Gastroesophageal sphincter (tissue), 4 donors: ENCODE data around the gene PDZD7. TPM values are rescaled to one million over a fixed set of nuclear protein-coding genes. Genes with fewer than 3 reads are reported as not detected.

Source experiments
- ATAC-seq: fragments of 150-250 bp; one replicate; pipeline ENCODE4 v1.9.1; 2016; ENCODE audit warnings: mild to moderate bottlenecking, moderate library complexity
- H3K27ac ChIP-seq, 4 donors: fragments of 200-600 bp; sonication (generic) in 3 of 4; 1 replicate in 3 of 4; 2 replicates in 1 of 4; pipeline ENCODE4 v1.5.1; 2016 to 2019
- H3K27me3 ChIP-seq: fragments of 200-600 bp; sonication (generic); one replicate; pipeline ENCODE4 v1.5.1; 2019
- H3K36me3 ChIP-seq, 2 donors: fragments of 200-600 bp; sonication (generic); one replicate each; pipeline ENCODE4 v1.5.1; 2019; ENCODE audit warnings: control low read depth in 1 of 2
- H3K4me1 ChIP-seq, 3 donors: fragments of 200-600 bp; sonication (generic); 1 replicate in 2 of 3; 2 replicates in 1 of 3; pipeline ENCODE4 v1.5.1; 2016 to 2019; ENCODE audit warnings: control low read depth in 2 of 3
- H3K4me3 ChIP-seq, 2 donors: fragments of 200-600 bp; sonication (generic); one replicate each; pipeline ENCODE4 v1.5.1; 2019; ENCODE audit warnings: mild to moderate bottlenecking in 1 of 2, moderate library complexity in 1 of 2
- H3K9me3 ChIP-seq, 3 donors: fragments of 200-600 bp; sonication (generic); one replicate each; pipeline ENCODE4 v1.5.1; 2017 to 2019; ENCODE audit warnings: control low read depth in 2 of 3
- CTCF ChIP-seq, 4 experiments: fragments of 200-600 bp in 2 of 4; fragments of 450-650 bp in 2 of 4; sonication (generic) in 1 of 4; IDR thresholded peaks; one replicate each; pipeline ENCODE4 v1.5.1; 2017 to 2019; ENCODE audit warnings: antibody characterized with exemption in 4 of 4, mild to moderate bottlenecking in 2 of 4, moderate library complexity in 2 of 4
- EP300 ChIP-seq: sonication (generic); formaldehyde crosslinking; IDR thresholded peaks from one replicate; pipeline ENCODE4 v1.6.1; 2017; ENCODE audit warnings: antibody characterized with exemption, mild to moderate bottlenecking
- POLR2A ChIP-seq, 2 donors: fragments of 450-650 bp; IDR thresholded peaks; one replicate each; pipeline ENCODE4 v1.6.1; 2017; ENCODE audit warnings: antibody characterized with exemption in 2 of 2, mild to moderate bottlenecking in 2 of 2, moderate library complexity in 1 of 2
- POLR2AphosphoS5 ChIP-seq: sonication (generic); formaldehyde crosslinking; IDR thresholded peaks from one replicate; pipeline ENCODE4 v1.6.1; 2017; ENCODE audit warnings: antibody characterized with exemption
- WGBS, 2 donors: methylation state at CpG; one replicate each; pipeline ENCODE4 v1.1.5; 2018; ENCODE audit warnings: low coverage in 1 of 2; 5-methylcytosine and 5-hydroxymethylcytosine counted together
- total RNA-seq, 4 donors: library from RNA; depleted of rRNA; stranded (reverse); fragments of >200 nt; gene quantifications; one replicate each; pipeline ENCODE4 v1.1.0, GENCODE V29; 2016

Gene PDZD7
- total RNA-seq, 4 donors from 2014 or later, result 0.31 to 0.54 (median 0.39) TPM; not detected in 1

DNA sequence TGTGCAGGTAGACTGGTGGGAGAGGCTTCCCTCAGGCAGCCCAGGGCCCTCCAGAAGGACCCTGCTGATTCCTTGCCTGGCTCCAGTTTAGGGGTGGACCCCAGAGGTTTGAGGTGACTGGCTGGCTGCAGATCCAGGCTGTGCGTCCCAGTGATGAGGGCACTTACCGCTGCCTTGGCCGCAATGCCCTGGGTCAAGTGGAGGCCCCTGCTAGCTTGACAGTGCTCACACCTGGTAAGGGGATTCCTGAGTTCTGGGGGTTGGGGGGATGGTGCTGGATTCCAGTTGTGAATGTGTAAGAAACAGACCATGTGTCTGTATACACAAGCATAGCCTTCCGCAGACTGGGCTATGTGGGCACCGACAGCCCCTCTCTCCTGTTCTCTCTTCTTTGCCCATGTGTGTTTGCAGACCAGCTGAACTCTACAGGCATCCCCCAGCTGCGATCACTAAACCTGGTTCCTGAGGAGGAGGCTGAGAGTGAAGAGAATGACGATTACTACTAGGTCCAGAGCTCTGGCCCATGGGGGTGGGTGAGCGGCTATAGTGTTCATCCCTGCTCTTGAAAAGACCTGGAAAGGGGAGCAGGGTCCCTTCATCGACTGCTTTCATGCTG is 33.6 kb upstream of the PDZD7 start:
- peaks cover 0 to 71% (median 37%) of the 10 kb centered on the region in 3 donors for H3K4me1 ChIP-seq
- peaks cover 59% of the 10 kb centered on the region for H3K27me3 ChIP-seq

DNA sequence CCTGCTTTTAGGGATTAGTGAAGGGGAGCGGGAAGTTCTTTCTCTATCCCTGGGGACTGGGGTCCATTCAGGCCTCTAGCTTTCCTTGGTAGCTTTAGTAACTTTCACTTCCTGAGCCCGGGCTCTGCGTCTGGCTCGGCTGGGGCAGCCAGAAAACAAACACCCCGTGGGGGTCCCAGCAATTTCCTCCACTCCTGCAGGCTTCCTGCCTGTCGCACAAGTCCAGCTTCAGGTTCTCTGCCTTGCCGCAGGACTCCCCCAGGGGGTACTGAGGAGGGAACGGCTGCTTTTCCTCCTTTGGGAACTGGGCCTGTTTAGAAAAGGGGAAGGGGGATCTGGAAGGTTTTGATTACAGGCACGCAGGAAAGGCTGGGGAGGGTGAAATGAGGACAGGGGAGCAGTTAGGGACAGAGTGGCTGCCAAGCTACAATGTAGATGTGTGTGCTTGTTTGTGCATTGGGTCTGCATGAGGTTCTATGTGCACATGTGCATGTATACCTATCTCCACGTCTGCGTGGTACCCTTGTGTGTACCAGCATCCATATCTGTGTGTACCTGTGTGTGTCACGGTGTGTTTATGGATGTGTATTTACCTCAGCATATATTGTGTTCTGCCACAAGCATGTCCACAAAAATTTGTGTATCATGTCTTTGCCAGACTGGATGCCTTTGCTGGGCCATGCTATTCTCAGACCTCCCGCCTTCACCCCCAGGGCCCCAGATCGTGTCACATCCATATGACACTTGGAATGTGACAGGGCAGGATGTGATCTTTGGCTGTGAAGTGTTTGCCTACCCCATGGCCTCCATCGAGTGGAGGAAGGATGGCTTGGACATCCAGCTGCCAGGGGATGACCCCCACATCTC is 32.9 kb upstream of the PDZD7 start:
- WGBS, 2 donors, result 87% methylated on average over 4 to 5 of the region's 15 CpGs
- H3K9me3 ChIP-seq, result no peaks in the 10 kb centered on the region
- H3K4me1 ChIP-seq, result peaks cover 0 to 71% (median 37%) of the 10 kb centered on the region in 3 donors
- no peaks in the 10 kb centered on the region for H3K36me3 ChIP-seq
- no peak overlapping the region for H3K4me3 ChIP-seq
- H3K27me3 ChIP-seq, result peaks cover 59% of the 10 kb centered on the region
- no peak for ATAC-seq
- no peak for TF ChIP-seq POLR2AphosphoS5
- no peak for TF ChIP-seq CTCF (IDR thresholded peaks at IDR 0.05)
- no peak for TF ChIP-seq EP300
- no peak for TF ChIP-seq POLR2A (IDR thresholded peaks at IDR 0.05)
- H3K27ac ChIP-seq, result no peak overlapping the region

More for the DNA sequence above, 33.6 kb upstream of the PDZD7 start:
- H3K36me3 ChIP-seq, result no peaks in the 10 kb centered on the region
- H3K27ac ChIP-seq, result no peak overlapping the region
- ATAC-seq, result no peak
- no peaks in the 10 kb centered on the region for H3K9me3 ChIP-seq
- H3K4me3 ChIP-seq, result no peak overlapping the region
- 91% methylated on average over 5 of the region's 9 CpGs; no CpG with 5 or more reads in 1 of the 2 donors for WGBS, 2 donors
- no peak for TF ChIP-seq POLR2A (IDR thresholded peaks at IDR 0.05)
- TF ChIP-seq CTCF (IDR thresholded peaks at IDR 0.05), result no peak
- TF ChIP-seq EP300, result no peak
- TF ChIP-seq POLR2AphosphoS5, result no peak

- Histone ChIP-seq H3K36me3 (no peaks in the 10 kb centered on the region), H3K27me3 (peaks cover 59% of the 10 kb centered on the region), H3K9me3 (no peaks in the 10 kb centered on the region), H3K4me1 (peaks cover 0 to 71% (median 37%) of the 10 kb centered on the region in 3 donors), H3K4me3 (peak overlapping the region in 1 of 2 donors; percentile 64), H3K27ac (no peak overlapping the region)
- no peak for TF ChIP-seq POLR2A (IDR thresholded peaks at IDR 0.05)
- TF ChIP-seq POLR2AphosphoS5, result no peak
- no peak for TF ChIP-seq CTCF (IDR thresholded peaks at IDR 0.05)
- TF ChIP-seq EP300, result no peak
- 10 to 26% methylated on average over 2 to 8 of the region's 19 CpGs for WGBS, 2 donors
- ATAC-seq, result no peak
Measured at GRCh38 chr10:101063050-101063525, 32.2 kb upstream of the PDZD7 start.

DNA sequence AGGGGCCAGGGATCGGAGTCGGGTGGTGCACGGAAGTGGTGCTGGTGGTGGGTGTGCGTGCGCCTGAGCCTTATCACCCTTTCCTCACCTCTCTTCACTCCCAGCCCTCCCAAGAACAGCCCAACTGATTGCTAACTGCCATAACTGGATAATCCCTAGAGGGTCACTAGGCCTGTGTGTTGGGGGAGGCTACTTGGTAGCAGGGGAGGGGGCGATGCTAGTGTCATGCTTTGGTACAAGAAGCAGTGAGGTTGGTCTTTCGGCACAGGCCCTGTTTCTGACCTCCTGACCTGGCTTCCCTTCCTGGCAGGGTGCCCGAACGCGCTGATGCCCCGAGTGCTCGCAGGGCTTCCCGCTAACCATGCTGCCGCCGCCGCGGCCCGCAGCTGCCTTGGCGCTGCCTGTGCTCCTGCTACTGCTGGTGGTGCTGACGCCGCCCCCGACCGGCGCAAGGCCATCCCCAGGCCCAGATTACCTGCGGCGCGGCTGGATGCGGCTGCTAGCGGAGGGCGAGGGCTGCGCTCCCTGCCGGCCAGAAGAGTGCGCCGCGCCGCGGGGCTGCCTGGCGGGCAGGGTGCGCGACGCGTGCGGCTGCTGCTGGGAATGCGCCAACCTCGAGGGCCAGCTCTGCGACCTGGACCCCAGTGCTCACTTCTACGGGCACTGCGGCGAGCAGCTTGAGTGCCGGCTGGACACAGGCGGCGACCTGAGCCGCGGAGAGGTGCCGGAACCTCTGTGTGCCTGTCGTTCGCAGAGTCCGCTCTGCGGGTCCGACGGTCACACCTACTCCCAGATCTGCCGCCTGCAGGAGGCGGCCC is 31.5 kb upstream of the PDZD7 start:
- Histone ChIP-seq H3K27ac (peak overlapping the region in 3 of 4 donors; percentile 91 to 95 (median 92)), H3K9me3 (no peaks in the 10 kb centered on the region), H3K4me1 (peaks cover 0 to 66% (median 37%) of the 10 kb centered on the region in 3 donors), H3K36me3 (no peaks in the 10 kb centered on the region), H3K27me3 (peaks cover 55% of the 10 kb centered on the region), H3K4me3 (peak overlapping the region; percentile 9 to 64)
- TF ChIP-seq CTCF (IDR thresholded peaks at IDR 0.05) (peak in 3 of 4 experiments; percentile 51 to 75 (median 53)), POLR2A (IDR thresholded peaks at IDR 0.05) (no peak)
- no peak for ATAC-seq
- 12% methylated on average over 5 of the region's 63 CpGs; no CpG with 5 or more reads in 1 of the 2 donors for WGBS, 2 donors
